PC-3 (cell line): Measurements from ENCODE around the gene RPS3. TPM values are rescaled to one million over a fixed set of nuclear protein-coding genes. Genes with fewer than 3 reads are reported as not detected.

Source experiments
- ATAC-seq: fragments of 200-7000 bp; cut with Tn5 transposase; 2 replicates; pipeline ENCODE4 v1.9.1; 2020; ENCODE audit warnings: mild to moderate bottlenecking, moderate library complexity
- BruUV-seq: library from RNA; stranded (reverse); fragments of 400-500 nt; replicated peaks from 2 replicates; lab custom pipeline; 2021; lab: Mats Ljungman, UMichigan
- CTCF ChIA-PET: fragments of 300-600 bp; sonication (Branson Sonifier 250); formaldehyde crosslinking; loops from one replicate; lab custom pipeline; 2022; ENCODE audit warnings: antibody characterized with exemption; lab: Charles Lee
- POLR2A ChIA-PET: fragments of 300-600 bp; sonication (Branson Sonifier 250); formaldehyde crosslinking; loops from one replicate; lab custom pipeline; 2022; ENCODE audit warnings: antibody characterized with exemption; ENCODE audit not compliant: unreplicated experiment; lab: Charles Lee
- DNase-seq: peaks from one replicate; pipeline ENCODE4 v3.0.0-alpha.2; 2015
- H2AFZ ChIP-seq: fragments of 300-600 bp; sonication (generic); 2 replicates; pipeline ENCODE4 v1.6.0; 2016; ENCODE audit warnings: antibody characterized with exemption, low read length
- H3F3A ChIP-seq: fragments of 300-600 bp; sonication (generic); one replicate; pipeline ENCODE4 v1.6.0; 2017; ENCODE audit warnings: antibody characterized with exemption, low read length, control low read depth, mild to moderate bottlenecking; ENCODE audit not compliant: unreplicated experiment
- H3K27ac ChIP-seq: fragments of 300-600 bp; sonication (generic); 2 replicates; pipeline ENCODE4 v1.5.1; 2016; ENCODE audit warnings: mild to moderate bottlenecking, low read length
- H3K27me3 ChIP-seq: fragments of 300-600 bp; sonication (generic); 2 replicates; pipeline ENCODE4 v1.6.1; 2016; ENCODE audit warnings: low read length, mixed read lengths
- H3K36me3 ChIP-seq: fragments of 300-600 bp; sonication (generic); 2 replicates; pipeline ENCODE4 v1.6.1; 2016; ENCODE audit warnings: low read depth, mixed run types, low read length, mixed read lengths
- H3K4me1 ChIP-seq: fragments of 300-600 bp; sonication (generic); 2 replicates; pipeline ENCODE4 v1.5.1; 2016; ENCODE audit warnings: low read length; ENCODE audit not compliant: insufficient read depth
- H3K4me2 ChIP-seq: fragments of 300-600 bp; sonication (generic); 2 replicates; pipeline ENCODE4 v1.6.0; 2016; ENCODE audit warnings: low read length
- H3K4me3 ChIP-seq: fragments of 300-600 bp; sonication (generic); 2 replicates; pipeline ENCODE4 v1.5.1; 2016; ENCODE audit warnings: mild to moderate bottlenecking, low read length, mixed read lengths
- H3K79me2 ChIP-seq: fragments of 300-600 bp; sonication (generic); 2 replicates; pipeline ENCODE4 v1.6.1; 2017; ENCODE audit warnings: low read length, mixed read lengths
- H3K9ac ChIP-seq: fragments of 300-600 bp; sonication (generic); 2 replicates; pipeline ENCODE4 v1.6.0; 2016; ENCODE audit warnings: mild to moderate bottlenecking, low read length
- H3K9me2 ChIP-seq: fragments of 300-600 bp; sonication (generic); replicated peaks from 2 replicates; pipeline ENCODE4 v1.6.1; 2016; ENCODE audit warnings: mixed run types, low read length, mixed read lengths
- H3K9me3 ChIP-seq: fragments of 300-600 bp; sonication (generic); 2 replicates; pipeline ENCODE4 v1.6.1; 2016; ENCODE audit warnings: low read length, mixed read lengths
- H4K20me1 ChIP-seq: fragments of 300-600 bp; sonication (generic); 2 replicates; pipeline ENCODE4 v1.6.1; 2016; ENCODE audit warnings: low read length, mixed read lengths
- CTCF ChIP-seq: fragments of 300-600 bp; sonication (generic); conservative IDR thresholded peaks from 2 replicates; pipeline ENCODE4 v1.5.1; 2017; ENCODE audit warnings: antibody characterized with exemption, low read depth, mild to moderate bottlenecking, low read length
- EZH2 ChIP-seq: fragments of 300-600 bp; sonication (generic); IDR thresholded peaks from one replicate; pipeline ENCODE4 v1.6.1; 2017; ENCODE audit warnings: antibody characterized with exemption, mild to moderate bottlenecking, low read length; ENCODE audit not compliant: unreplicated experiment
- EZH2phosphoT487 ChIP-seq: fragments of 300-600 bp; sonication (generic); IDR thresholded peaks from 2 replicates; pipeline ENCODE4 v1.6.1; 2018; ENCODE audit warnings: mild to moderate bottlenecking, antibody characterized with exemption, low read length, borderline replicate concordance
- intact Hi-C: fragments of 100-400 bp; cut with micrococcal nuclease; formaldehyde crosslinking; loops from 2 replicates; pipeline ENCODE4 v1.9.0; 2023
- total RNA-seq: library from RNA; depleted of rRNA; stranded (reverse); fragments of >200 nt; gene quantifications from 2 replicates; pipeline ENCODE4 v1.2.3, GENCODE V29; 2014

RPS3 gene
- total RNA-seq, 1 experiment from 2014 or later = 2,018 TPM

DNA sequence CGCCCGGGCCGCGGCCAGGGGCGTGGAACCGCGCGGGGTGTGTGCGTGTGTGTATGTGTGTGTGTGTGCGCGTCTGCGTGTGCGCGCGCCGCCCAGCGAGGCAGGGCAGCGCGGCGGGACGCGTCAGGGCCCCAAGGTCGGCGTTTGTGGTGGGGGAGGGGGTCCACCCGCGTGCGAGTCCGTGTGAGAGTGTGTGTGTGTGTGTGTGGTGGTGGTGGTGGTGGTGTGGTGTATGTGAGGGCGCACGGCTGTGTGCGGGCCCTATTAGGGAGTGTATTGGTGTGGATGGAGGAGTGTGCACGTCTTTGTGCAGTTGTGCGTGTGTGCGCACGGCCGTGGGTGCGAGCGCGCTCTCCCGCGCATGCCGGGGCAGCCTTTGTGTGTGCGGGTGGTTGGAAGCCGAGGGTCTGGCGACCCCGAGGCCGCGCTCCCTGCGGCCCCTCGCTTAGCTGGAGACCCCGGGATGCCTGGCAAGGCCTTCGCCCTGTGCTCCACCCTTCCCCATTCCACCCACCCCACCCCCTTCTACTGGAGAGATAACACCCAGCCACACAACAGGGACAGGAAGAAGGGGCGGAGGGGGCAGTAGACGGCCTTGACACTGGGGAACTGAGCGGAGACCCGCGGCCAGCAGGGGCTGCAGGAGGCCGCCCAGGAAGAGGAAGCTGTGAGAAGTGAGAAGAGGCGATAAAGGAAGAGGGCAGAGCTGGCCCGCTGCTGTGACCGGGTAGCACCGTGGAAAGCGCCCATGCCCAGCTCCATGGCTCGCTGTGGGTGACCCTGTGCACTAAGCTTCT lies 47.3 kb upstream of the RPS3 start:
- POLR2A ChIA-PET = interaction anchor here (0.6 kb wide), 1 partner anchor 24 kb away, joined by 3 read pairs; no protein-coding TSS in a partner anchor
- H3K27ac ChIP-seq = no peak overlapping the region
- peaks cover 19% of the 10 kb centered on the region for H3K4me1 ChIP-seq
- no peaks in the 10 kb centered on the region for H4K20me1 ChIP-seq
- H3K9ac ChIP-seq = peak overlapping the region; percentile 26
- intact Hi-C loops = loop anchor here (2.0 kb wide), 1 partner anchor 21 kb away; no protein-coding TSS in a partner anchor
- peak overlapping the region; percentile 99 for H2AFZ ChIP-seq
- no peaks in the 10 kb centered on the region for H3K36me3 ChIP-seq
- DNase-seq (peak; percentile 48), ATAC-seq (peak; percentile 49)
- no peaks in the 10 kb centered on the region for H3F3A ChIP-seq
- H3K9me3 ChIP-seq = no peaks in the 10 kb centered on the region
- H3K9me2 ChIP-seq = no peaks in the 10 kb centered on the region
- CTCF ChIA-PET = interaction anchor here (0.6 kb wide), 2 partner anchors 13 to 145 kb away, joined by 3 to 4 read pairs; no protein-coding TSS in a partner anchor
- TF ChIP-seq EZH2phosphoT487 = no peak
- no peak for TF ChIP-seq EZH2
- no peak for TF ChIP-seq CTCF
- no peaks in the 10 kb centered on the region for H3K27me3 ChIP-seq
- TSS peak; percentile 50 for BruUV-seq
- H3K4me3 ChIP-seq = peak overlapping the region; percentile 81
- peak overlapping the region; percentile 95 for H3K4me2 ChIP-seq
- no peaks in the 10 kb centered on the region for H3K79me2 ChIP-seq

- ATAC-seq (no peak), DNase-seq (no peak)
- Histone ChIP-seq H3K4me3 (peak overlapping the region; percentile 81), H4K20me1 (no peaks in the 10 kb centered on the region), H3F3A (no peaks in the 10 kb centered on the region), H3K9me2 (no peaks in the 10 kb centered on the region), H3K79me2 (no peaks in the 10 kb centered on the region), H3K9ac (no peak overlapping the region), H3K9me3 (no peaks in the 10 kb centered on the region), H3K4me2 (peak overlapping the region; percentile 95), H3K4me1 (peaks cover 19% of the 10 kb centered on the region), H3K27ac (no peak overlapping the region), H3K36me3 (no peaks in the 10 kb centered on the region), H2AFZ (peak overlapping the region; percentile 99), H3K27me3 (no peaks in the 10 kb centered on the region)
- no TSS peak for BruUV-seq
- POLR2A ChIA-PET = interaction anchor here (0.6 kb wide), 1 partner anchor 24 kb away, joined by 3 read pairs; no protein-coding TSS in a partner anchor
- intact Hi-C loops = loop anchor here (2.0 kb wide), 1 partner anchor 20 kb away; no protein-coding TSS in a partner anchor
- no peak for TF ChIP-seq CTCF
- TF ChIP-seq EZH2phosphoT487 = no peak
- TF ChIP-seq EZH2 = no peak
- CTCF ChIA-PET = interaction anchor here (0.6 kb wide), 2 partner anchors 13 to 144 kb away, joined by 3 to 4 read pairs; no protein-coding TSS in a partner anchor
Measured at GRCh38 chr11:75352588-75353206, 46.6 kb upstream of the RPS3 start.
